GM12891 (cell line): ENCODE data around the gene WSB2.

Experiments used
- DNase-seq: peaks from one replicate; pipeline ENCODE4 v3.0.0; 2011; ENCODE audit warnings: low spot score; ENCODE audit not compliant: insufficient read length
- FAIRE-seq: peaks from 2 replicates; lab custom pipeline; 2011; peaks lifted over from hg19 to GRCh38; lab: Jason Lieb, UNC
- PAX5 ChIP-seq: IDR thresholded peaks from 2 replicates; pipeline ENCODE4 v1.6.1; 2011; ENCODE audit warnings: low read length, moderate library complexity, mild to moderate bottlenecking; ENCODE audit not compliant: insufficient read depth, severe bottlenecking
- POLR2A ChIP-seq: IDR thresholded peaks from 2 replicates; pipeline ENCODE4 v1.6.1; 2011; ENCODE audit warnings: low read depth, low read length, control low read depth
- POLR2AphosphoS5 ChIP-seq: IDR thresholded peaks from 2 replicates; pipeline ENCODE4 v1.6.1; 2011; ENCODE audit warnings: low read depth, low read length, control low read depth
- POU2F2 ChIP-seq: IDR thresholded peaks from 2 replicates; pipeline ENCODE4 v1.6.1; 2011; ENCODE audit warnings: low read depth, mild to moderate bottlenecking, control low read depth, low read length, moderate library complexity
- SPI1 ChIP-seq: IDR thresholded peaks from 2 replicates; pipeline ENCODE4 v1.6.1; 2011; ENCODE audit warnings: low read depth, low read length, control low read depth
- TAF1 ChIP-seq: IDR thresholded peaks from 2 replicates; pipeline ENCODE4 v1.6.1; 2011; ENCODE audit warnings: low read depth, low read length, control low read depth

WSB2 gene

DNA sequence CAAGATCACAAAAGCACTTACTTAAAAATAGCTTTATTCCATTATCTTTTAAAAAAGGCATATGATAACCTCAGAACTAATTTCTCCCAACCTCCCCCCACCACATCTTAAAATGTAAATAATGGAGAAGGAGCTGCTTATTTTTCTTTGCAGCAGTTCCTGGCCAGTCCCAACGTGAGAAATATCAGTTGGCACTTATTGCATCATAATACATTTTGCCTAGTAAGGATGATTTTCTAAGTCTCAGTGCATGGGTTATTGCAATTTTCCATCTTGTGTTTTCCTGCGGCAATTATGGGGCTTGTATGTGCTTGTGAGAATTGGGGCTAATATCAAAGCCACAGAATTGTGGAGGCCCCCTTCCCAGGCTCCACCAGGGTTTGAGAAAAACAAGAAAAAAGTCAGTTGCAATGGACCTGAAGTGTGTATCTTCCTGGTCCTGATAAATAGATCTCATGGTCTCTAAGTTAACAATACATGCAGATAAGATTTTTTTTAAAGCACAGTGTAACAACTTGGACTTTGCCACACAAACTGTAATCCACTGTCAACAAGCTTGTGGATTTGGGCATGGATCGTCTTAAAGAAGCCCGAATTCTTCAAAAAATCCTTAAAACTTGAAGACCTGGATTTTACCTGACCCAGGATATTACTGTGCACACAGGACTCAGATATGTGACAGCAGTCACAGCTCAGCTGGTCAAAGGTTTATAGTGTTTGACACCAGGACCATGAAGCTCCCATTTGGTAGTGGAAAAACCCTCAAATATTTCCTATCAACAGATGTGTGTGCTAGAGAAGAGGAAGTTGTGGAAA lies 2.8 kb upstream of the WSB2 start:
- FAIRE-seq (no peak), DNase-seq (no peak)
- TF ChIP-seq SPI1: no peak
- TF ChIP-seq POLR2AphosphoS5: no peak
- TF ChIP-seq POU2F2: no peak
- TF ChIP-seq PAX5: no peak
- no peak for TF ChIP-seq POLR2A
- TF ChIP-seq TAF1: no peak

DNA sequence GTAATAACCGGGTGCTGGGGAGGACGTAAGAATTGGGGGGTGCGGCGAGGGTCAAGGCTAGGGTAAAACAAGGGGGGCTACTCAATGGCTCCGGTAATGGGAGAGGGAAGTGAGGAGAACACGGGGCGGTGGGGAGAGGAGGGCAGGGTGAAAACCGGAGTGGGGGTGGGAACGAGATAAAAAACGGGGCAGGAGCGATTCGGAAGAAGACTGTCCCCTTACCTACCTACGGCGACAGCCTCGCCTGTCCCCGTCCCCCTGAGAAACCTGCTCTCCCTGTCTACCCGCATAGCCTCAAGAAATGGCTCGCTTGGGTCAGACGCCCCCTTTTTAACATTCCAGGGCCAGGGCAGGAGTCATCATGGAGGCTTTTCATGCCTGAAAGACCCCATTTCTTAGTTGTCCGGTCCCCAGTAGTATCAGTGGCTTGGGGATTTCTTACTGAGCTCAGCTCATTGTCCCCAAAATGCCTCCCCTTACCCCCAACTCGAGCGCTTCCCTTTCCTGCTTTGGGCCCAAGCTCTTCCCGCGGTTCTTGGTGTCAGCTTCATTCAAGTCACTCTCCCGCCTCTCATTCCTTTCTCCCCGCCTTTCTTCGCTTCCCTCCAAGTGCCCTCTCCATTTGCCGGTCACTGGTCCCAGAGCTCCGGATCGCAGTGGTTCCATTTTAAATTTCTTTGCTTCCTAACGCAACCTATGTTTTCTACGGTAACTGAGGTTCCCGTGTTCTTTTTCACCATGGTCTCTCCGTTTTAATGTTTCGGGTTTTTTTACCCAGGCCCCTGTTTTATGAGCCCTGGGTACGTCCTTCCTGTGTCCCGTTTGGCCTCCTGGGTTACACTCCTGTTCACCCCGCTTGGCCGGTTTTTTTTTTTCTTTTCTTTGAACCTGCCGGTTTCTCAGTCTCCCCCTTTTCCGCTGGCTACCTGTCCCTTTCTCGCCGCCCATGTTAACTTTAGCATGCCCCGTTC lies 1.2 kb upstream of the WSB2 start:
- peak; percentile 45 for FAIRE-seq
- peak; percentile 21 for DNase-seq
- peak; percentile 62 for TF ChIP-seq POLR2A
- TF ChIP-seq PAX5: no peak
- TF ChIP-seq POLR2AphosphoS5: peak; percentile 85
- 0 out of 2 replicates have a peak, but pooled peaks have one; percentile 17 for TF ChIP-seq POU2F2
- TF ChIP-seq SPI1: no peak
- TF ChIP-seq TAF1: peak; percentile 55; the same call in 1 of the 2 replicates

DNA sequence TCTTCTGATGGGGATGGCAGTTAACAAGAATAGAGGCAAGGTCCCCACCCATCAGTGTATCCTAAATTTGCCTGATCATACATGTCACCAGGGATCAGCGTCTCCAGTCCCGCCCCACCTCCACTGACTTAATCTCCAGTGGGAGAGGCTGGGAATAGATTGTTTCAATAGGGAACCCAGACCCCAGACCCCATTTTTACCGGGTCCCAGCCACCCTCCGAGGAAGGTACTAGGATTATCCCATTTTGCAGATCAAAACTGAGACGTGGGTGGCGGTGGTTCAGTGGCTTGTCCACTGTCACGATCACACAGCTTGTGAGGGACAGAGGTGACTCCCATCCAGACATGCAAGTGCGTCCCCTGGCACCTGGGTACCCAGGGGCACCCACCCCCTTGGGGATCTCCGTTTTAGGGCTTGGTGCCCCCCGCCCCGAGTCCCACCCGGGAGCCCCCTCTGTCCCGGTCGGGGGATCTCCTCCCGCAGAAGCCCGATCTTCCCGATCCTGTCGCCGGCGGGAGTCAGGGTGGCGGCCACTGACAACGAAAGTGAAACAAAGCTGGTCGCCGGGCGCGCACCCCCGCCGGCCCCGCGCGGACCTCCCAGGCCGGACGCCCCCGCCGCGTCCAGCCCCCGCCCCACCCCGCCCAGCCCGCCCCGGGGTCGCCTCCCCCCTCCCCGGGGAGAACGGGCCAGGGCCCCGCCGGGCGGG lies 523 bp downstream of the WSB2 start:
- peak; percentile 69 for FAIRE-seq
- DNase-seq: no peak
- no peak for TF ChIP-seq POLR2AphosphoS5
- no peak for TF ChIP-seq TAF1
- no peak for TF ChIP-seq POU2F2
- TF ChIP-seq SPI1: no peak
- TF ChIP-seq POLR2A: no peak
- no peak for TF ChIP-seq PAX5

DNA sequence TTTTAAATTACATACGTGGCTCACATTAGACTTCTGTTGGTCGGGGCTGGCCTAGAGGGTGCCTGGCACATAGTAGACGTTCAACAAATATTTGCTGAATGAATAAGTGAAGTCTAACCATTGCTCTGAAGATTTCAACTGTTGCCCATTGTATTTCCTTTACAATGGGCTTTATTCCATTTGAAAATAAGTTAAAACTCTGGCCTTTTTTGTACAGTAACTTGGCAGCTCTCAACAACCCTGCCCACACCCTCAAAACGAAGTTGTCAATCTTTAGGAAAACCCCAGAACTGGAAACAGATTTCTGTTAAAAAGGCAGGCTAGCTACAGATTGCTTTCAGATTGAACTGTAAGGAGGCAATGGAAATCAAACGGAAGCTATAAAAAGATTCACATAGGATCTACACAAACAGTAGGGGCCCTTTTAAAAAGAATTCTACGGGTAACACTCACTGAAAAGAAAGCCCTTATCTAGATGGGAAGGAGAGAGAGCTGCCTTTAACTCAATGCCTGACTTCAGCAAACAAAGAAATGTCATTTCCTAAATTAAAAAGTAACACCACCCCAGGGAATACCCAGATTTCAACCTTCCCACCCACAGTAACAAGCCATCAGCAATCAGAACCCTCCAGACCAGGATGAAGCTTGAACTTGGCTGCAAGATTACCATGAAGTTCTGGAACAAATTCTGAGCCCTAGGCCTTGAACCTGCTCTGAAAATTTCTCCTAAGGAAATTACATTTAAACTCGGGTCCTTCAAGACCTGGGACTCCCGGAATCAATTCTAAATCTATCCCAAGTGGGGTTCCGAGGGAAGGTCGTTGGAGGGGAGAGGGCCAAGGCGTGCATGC lies 1.4 kb downstream of the WSB2 start:
- no peak for DNase-seq
- FAIRE-seq: peak; percentile 51
- no peak for TF ChIP-seq POU2F2
- no peak for TF ChIP-seq POLR2A
- TF ChIP-seq TAF1: no peak
- no peak for TF ChIP-seq SPI1
- TF ChIP-seq POLR2AphosphoS5: no peak
- TF ChIP-seq PAX5: no peak

DNA sequence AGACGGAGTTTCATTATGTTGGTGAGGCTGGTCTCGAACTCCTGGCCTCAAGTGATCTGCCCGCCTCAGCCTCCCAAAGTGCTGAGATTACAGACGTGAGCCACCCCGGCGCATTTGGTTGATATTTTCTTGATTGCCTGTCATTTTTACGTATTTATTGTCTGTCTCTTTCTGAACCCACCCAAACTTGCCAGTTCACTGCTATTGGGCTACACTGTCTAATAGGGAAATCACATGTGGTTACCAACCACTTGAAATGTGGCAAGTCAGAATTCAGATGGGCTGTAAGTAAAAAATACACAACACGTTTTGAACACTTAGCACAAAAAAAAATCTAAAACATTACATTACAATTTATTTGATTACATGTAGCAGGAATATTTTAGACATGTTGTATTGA lies 2.1 kb downstream of the WSB2 start:
- no peak for DNase-seq
- TF ChIP-seq PAX5 (no peak), POU2F2 (no peak), POLR2A (no peak), TAF1 (no peak), POLR2AphosphoS5 (no peak), SPI1 (no peak)
- FAIRE-seq: no peak

DNA sequence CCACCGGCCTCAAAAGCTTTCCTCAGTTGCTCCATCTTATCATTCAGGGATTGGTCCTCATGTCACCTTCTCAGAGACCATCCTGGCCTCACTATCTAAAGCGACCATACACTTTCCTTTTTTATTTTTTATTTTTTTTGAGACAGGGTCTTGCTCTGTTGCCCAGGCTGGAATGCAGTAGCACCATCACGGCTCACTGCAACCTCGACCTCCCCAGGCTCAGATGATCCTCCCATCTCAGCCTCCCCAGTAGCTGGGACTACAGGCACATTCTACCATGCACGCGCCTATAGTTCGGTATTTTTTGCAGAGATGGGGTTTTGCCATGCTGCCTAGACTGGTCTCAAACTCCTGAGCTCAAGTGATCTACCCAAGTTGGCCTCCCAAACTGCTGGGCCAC lies 2.8 kb downstream of the WSB2 start:
- TF ChIP-seq POLR2A (no peak), POU2F2 (no peak), PAX5 (no peak), TAF1 (no peak), POLR2AphosphoS5 (no peak), SPI1 (no peak)
- no peak for DNase-seq
- no peak for FAIRE-seq

DNA sequence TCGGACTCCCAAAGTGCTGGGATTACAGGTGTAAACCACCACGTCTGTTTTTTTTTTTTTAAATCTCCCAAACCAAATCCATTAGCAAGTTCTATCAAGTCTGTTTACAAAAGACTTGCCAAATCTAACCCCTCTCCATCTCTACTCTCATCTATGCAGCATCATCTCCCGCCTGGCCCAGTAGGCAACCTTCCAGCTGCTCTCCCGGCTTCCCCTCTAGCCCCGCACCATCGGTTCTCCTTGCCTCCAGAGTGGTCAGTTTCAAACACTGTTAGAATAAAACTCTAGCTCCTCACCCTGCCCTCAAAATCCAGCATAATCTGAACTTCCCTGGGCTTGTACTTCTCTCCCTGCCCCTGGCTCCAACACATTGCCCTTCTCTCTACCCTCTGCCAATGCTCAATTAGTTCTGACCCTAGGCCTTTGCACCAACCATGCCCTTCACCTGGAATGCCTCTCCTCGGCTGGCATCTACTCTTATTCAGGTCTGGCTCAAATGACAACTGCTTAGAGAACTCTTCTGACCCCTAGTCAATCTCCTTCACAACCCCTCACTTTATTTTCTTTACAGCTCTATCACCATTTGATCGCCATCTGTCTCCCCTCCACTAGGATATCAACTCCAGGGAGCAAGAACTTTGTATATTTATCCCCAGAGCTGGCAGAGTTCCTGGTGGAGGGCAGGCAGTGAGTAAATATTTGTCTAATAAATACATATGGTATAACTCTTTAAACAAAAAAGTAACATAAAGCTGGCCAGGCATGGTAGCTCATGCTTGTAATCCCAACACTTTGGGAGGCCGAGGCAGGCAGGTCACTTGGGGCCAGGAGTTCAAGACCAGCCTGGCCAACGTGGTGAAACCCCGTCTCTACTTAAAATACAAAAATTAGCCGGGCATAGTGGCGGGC lies 4.9 kb downstream of the WSB2 start:
- DNase-seq (no peak), FAIRE-seq (no peak)
- TF ChIP-seq TAF1: no peak
- TF ChIP-seq POLR2A: no peak

DNA sequence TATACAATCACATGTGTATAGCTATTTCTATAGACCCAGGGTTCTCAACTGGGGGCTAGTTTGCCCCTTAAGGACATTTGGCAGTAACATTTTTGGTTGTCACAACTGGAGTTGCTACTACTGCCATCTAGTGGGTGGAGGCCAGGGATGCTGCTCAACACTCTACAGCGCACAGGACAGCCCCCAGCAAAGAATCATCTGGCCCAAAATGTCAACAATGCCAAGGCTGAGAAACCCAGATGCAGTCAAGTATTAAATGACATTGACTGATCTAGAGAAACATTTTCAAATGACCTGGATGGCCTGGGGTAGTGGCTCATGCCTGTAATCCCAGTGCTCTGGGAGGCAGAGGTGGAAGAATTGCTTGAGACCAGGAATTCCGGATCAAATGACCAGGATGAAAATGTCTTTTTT lies 5.8 kb downstream of the WSB2 start:
- FAIRE-seq (peak; percentile 76), DNase-seq (no peak)
- TF ChIP-seq PAX5: no peak
- no peak for TF ChIP-seq POLR2A
- TF ChIP-seq TAF1: no peak
- no peak for TF ChIP-seq POU2F2
- TF ChIP-seq SPI1: no peak
- TF ChIP-seq POLR2AphosphoS5: no peak
